ENCODE measurements around the gene MRPL3.

Gene MRPL3

DNA sequence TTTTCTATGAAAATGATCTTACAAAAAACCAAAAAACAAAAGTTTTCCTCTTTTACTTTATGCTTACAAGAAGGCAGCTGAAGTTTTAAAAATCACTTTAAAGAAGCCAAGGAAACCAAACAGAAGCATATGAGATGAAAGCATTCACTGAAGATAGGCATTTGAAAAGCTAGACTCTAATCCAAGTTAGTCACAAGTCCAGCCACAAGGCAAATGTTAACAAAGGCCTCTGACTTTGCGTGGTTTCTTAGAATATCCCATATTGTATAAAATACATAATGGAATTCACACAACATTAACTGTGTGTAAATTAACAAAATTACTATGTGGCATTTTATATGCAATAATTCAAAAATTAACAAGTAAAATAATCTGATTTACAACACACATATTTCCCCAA lies 17.7 kb downstream of the MRPL3 start:
- DNase-seq, result no peak
- Histone ChIP-seq H3K4me3 (ENCODE audit: control insufficient read depth in 1 of 7, extremely low read depth in 1 of 7, insufficient read depth in 4 of 7, low read depth in 2 of 7, low read length in 6 of 7) (no peak overlapping the region), H3K27me3 (replicated peaks in 2 of 5; ENCODE audit: control insufficient read depth in 4 of 5, insufficient read depth in 5 of 5, low read length in 4 of 5) (no peaks in the 10 kb centered on the region), H3K4me1 (ENCODE audit: control extremely low read depth in 1 of 4, control insufficient read depth in 4 of 4, insufficient read depth in 4 of 4, low read length in 3 of 4) (no peaks in the 10 kb centered on the region), H3K9me3 (ENCODE audit: control extremely low read depth in 1 of 5, control insufficient read depth in 4 of 5, insufficient read depth in 2 of 5, low read depth in 1 of 5, low read length in 4 of 5) (no peaks in the 10 kb centered on the region), H3K36me3 (ENCODE audit: control insufficient read depth in 4 of 4, insufficient read depth in 4 of 4, low read length in 3 of 4) (peaks cover 4 to 53% (median 31%) of the 10 kb centered on the region in 4 experiments), H3K27ac (ENCODE audit: insufficient read depth in 1 of 2, low read depth in 1 of 2, low read length in 2 of 2, poor library complexity in 1 of 2, severe bottlenecking in 2 of 2) (no peak overlapping the region)
- WGBS (ENCODE audit: insufficient coverage), result no CpG with 5 or more reads among the region's 1 CpG
- POLR2A ChIA-PET, result no interaction called here
- CTCF ChIA-PET, result interaction anchor here (0.6 kb wide), 1 partner anchor 55 kb away, joined by 3 read pairs; no protein-coding TSS in a partner anchor

DNA sequence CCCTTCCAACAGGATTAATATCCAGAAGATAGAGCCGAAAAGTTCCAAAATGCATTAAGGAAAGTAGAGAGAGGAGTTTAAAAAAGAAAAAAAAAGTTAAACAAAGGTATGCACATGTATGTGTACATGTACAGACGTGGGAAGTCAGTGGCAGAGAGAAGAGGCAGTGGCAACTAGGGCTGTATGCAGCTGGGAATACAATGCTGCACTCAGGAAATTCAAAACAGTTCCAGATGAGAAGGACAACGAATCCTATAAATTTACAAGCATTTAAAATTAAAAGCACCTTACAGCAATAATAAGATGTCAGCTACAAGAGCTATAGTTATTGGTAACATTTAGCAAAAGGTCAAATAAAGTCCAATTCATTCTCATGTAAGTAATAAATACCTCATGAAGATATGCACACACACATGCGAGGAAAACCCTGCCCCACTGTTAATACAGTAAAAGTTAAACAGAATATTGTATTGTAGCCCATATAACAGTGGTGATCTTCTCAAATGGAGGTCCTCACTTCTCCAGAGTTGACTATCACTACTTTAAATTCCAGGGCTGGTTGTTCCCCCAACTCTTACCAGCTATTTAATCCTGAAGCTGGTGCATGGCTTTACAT lies 18.2 kb downstream of the MRPL3 start:
- Histone ChIP-seq H3K27ac (ENCODE audit: insufficient read depth in 1 of 2, low read depth in 1 of 2, low read length in 2 of 2, poor library complexity in 1 of 2, severe bottlenecking in 2 of 2) (no peak overlapping the region), H3K27me3 (replicated peaks in 2 of 5; ENCODE audit: control insufficient read depth in 4 of 5, insufficient read depth in 5 of 5, low read length in 4 of 5) (no peaks in the 10 kb centered on the region), H3K9me3 (ENCODE audit: control extremely low read depth in 1 of 5, control insufficient read depth in 4 of 5, insufficient read depth in 2 of 5, low read depth in 1 of 5, low read length in 4 of 5) (no peaks in the 10 kb centered on the region), H3K4me1 (ENCODE audit: control extremely low read depth in 1 of 4, control insufficient read depth in 4 of 4, insufficient read depth in 4 of 4, low read length in 3 of 4) (no peaks in the 10 kb centered on the region), H3K4me3 (ENCODE audit: control insufficient read depth in 1 of 7, extremely low read depth in 1 of 7, insufficient read depth in 4 of 7, low read depth in 2 of 7, low read length in 6 of 7) (no peak overlapping the region), H3K36me3 (ENCODE audit: control insufficient read depth in 4 of 4, insufficient read depth in 4 of 4, low read length in 3 of 4) (peaks cover 2 to 51% (median 31%) of the 10 kb centered on the region in 4 experiments)
- ChIA-PET POLR2A (no interaction called here), CTCF (interaction anchor here (0.6 kb wide), 1 partner anchor 54 kb away, joined by 3 read pairs; no protein-coding TSS in a partner anchor)
- WGBS (ENCODE audit: insufficient coverage), result 100% methylated on average over 2 of the region's 4 CpGs
- DNase-seq, result no peak

DNA sequence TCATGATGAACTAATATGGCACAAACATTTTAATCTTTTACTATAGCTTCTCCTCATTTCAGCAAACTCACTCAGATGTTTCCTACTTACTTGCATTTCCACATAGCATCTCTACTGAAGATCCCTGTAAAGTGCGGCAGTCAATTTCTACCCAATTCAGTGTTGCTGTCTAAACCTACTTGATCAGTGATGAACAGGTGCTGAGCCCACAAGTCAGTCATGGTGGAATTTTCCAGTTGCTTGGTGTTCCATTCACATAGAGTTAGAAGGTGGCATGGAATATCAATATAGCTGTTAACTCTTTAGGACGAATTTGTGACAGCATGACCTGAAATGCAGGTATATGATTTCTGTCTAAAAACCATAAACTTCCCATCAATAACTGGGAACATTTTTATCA lies 22.7 kb downstream of the MRPL3 start:
- Histone ChIP-seq H3K27ac (ENCODE audit: insufficient read depth in 1 of 2, low read depth in 1 of 2, low read length in 2 of 2, poor library complexity in 1 of 2, severe bottlenecking in 2 of 2) (no peak overlapping the region), H3K4me3 (ENCODE audit: control insufficient read depth in 1 of 7, extremely low read depth in 1 of 7, insufficient read depth in 4 of 7, low read depth in 2 of 7, low read length in 6 of 7) (no peak overlapping the region), H3K4me1 (ENCODE audit: control extremely low read depth in 1 of 4, control insufficient read depth in 4 of 4, insufficient read depth in 4 of 4, low read length in 3 of 4) (no peaks in the 10 kb centered on the region), H3K36me3 (ENCODE audit: control insufficient read depth in 4 of 4, insufficient read depth in 4 of 4, low read length in 3 of 4) (peaks cover 12 to 53% (median 22%) of the 10 kb centered on the region in 4 experiments), H3K9me3 (ENCODE audit: control extremely low read depth in 1 of 5, control insufficient read depth in 4 of 5, insufficient read depth in 2 of 5, low read depth in 1 of 5, low read length in 4 of 5) (no peaks in the 10 kb centered on the region), H3K27me3 (replicated peaks in 2 of 5; ENCODE audit: control insufficient read depth in 4 of 5, insufficient read depth in 5 of 5, low read length in 4 of 5) (no peaks in the 10 kb centered on the region)
- no peak for DNase-seq
- POLR2A ChIA-PET, result no interaction called here
- WGBS (ENCODE audit: insufficient coverage), result 100% methylated on average over 1 of the region's 2 CpGs
- CTCF ChIA-PET, result interaction anchor here (1.3 kb wide), 1 partner anchor 11 kb away, joined by 3 read pairs; no protein-coding TSS in a partner anchor

DNA sequence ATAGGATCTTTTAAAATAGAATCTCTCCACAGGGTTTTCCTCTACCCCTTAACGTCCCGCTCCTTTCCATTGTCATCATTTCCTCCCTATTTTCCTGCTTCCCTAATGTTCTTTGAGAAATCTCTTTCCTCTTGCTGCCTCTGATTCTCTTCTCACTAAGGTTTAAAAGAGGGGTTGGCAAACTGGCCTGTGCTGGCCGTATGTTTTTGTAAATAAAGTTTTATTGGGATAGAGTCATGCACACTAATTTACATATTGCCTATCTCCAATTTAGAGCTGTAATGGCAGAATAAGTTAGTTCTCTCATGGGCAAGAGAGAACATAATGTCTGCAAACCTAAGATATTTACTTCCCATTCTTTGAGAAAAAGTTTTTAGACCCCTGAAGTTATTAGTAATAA lies 25.0 kb downstream of the MRPL3 start:
- Histone ChIP-seq H3K27me3 (replicated peaks in 2 of 5; ENCODE audit: control insufficient read depth in 4 of 5, insufficient read depth in 5 of 5, low read length in 4 of 5) (no peaks in the 10 kb centered on the region), H3K4me1 (ENCODE audit: control extremely low read depth in 1 of 4, control insufficient read depth in 4 of 4, insufficient read depth in 4 of 4, low read length in 3 of 4) (no peaks in the 10 kb centered on the region), H3K27ac (ENCODE audit: insufficient read depth in 1 of 2, low read depth in 1 of 2, low read length in 2 of 2, poor library complexity in 1 of 2, severe bottlenecking in 2 of 2) (no peak overlapping the region), H3K4me3 (ENCODE audit: control insufficient read depth in 1 of 7, extremely low read depth in 1 of 7, insufficient read depth in 4 of 7, low read depth in 2 of 7, low read length in 6 of 7) (no peak overlapping the region), H3K36me3 (ENCODE audit: control insufficient read depth in 4 of 4, insufficient read depth in 4 of 4, low read length in 3 of 4) (peaks cover 12 to 42% (median 22%) of the 10 kb centered on the region in 4 experiments), H3K9me3 (ENCODE audit: control extremely low read depth in 1 of 5, control insufficient read depth in 4 of 5, insufficient read depth in 2 of 5, low read depth in 1 of 5, low read length in 4 of 5) (no peaks in the 10 kb centered on the region)
- ChIA-PET POLR2A (no interaction called here), CTCF (no interaction called here)
- WGBS (ENCODE audit: insufficient coverage), result 100% methylated on average over 2 of the region's 3 CpGs
- no peak for DNase-seq

DNA sequence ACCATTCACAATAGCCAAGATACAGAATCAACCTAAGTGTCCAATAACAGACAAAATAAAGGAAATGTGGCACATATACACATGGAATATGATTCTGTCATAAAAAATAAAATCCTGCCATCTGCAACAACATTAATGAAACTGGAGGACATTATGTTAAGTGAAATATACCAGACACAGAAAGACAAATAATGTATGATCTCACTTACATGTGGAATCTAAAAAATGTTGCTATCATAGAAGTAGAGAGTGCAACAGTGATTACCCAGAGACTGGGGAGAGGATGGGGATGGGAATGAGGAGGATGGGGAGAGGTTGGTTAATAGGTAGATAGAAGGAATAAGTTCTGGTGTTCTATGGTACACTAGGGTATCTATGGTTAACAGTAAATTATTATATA lies 28.7 kb downstream of the MRPL3 start:
- H3K27me3 ChIP-seq (replicated peaks in 2 of 5; ENCODE audit: control insufficient read depth in 4 of 5, insufficient read depth in 5 of 5, low read length in 4 of 5), result no peaks in the 10 kb centered on the region

DNA sequence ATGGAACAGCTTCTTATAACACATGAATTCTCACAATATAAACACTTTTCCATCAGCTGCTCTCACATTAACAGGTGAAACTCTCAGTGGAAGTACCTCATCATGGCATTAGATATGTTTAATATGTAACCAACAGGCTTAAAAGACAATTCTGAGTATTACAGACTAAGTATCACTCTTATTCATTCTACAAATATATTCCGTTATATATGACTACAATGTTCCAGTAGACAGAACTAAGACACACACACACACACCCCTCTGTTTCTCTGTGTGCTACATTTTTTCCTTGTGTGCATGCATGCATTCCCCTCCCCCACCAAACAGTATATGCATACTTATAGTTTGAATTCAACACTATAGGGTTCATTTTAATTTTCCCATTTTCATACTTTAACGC lies 32.4 kb downstream of the MRPL3 start:
- Histone ChIP-seq H3K4me3 (ENCODE audit: control insufficient read depth in 1 of 7, extremely low read depth in 1 of 7, insufficient read depth in 4 of 7, low read depth in 2 of 7, low read length in 6 of 7) (no peak overlapping the region), H3K9me3 (ENCODE audit: control extremely low read depth in 1 of 5, control insufficient read depth in 4 of 5, insufficient read depth in 2 of 5, low read depth in 1 of 5, low read length in 4 of 5) (no peaks in the 10 kb centered on the region), H3K27ac (ENCODE audit: insufficient read depth in 1 of 2, low read depth in 1 of 2, low read length in 2 of 2, poor library complexity in 1 of 2, severe bottlenecking in 2 of 2) (no peak overlapping the region), H3K4me1 (ENCODE audit: control extremely low read depth in 1 of 4, control insufficient read depth in 4 of 4, insufficient read depth in 4 of 4, low read length in 3 of 4) (no peaks in the 10 kb centered on the region), H3K27me3 (replicated peaks in 2 of 5; ENCODE audit: control insufficient read depth in 4 of 5, insufficient read depth in 5 of 5, low read length in 4 of 5) (no peaks in the 10 kb centered on the region), H3K36me3 (ENCODE audit: control insufficient read depth in 4 of 4, insufficient read depth in 4 of 4, low read length in 3 of 4) (peaks cover 7 to 58% (median 35%) of the 10 kb centered on the region in 4 experiments)
- WGBS (ENCODE audit: insufficient coverage), result 100% methylated on average over 2 of the region's 2 CpGs
- no peak for DNase-seq
- CTCF ChIA-PET, result no interaction called here
- POLR2A ChIA-PET, result interaction anchor here (0.7 kb wide), 1 partner anchor 1752 kb away, joined by 3 read pairs; no protein-coding TSS in a partner anchor

More for the DNA sequence above, 28.7 kb downstream of the MRPL3 start:
- Histone ChIP-seq H3K4me1 (ENCODE audit: control extremely low read depth in 1 of 4, control insufficient read depth in 4 of 4, insufficient read depth in 4 of 4, low read length in 3 of 4) (no peaks in the 10 kb centered on the region), H3K4me3 (ENCODE audit: control insufficient read depth in 1 of 7, extremely low read depth in 1 of 7, insufficient read depth in 4 of 7, low read depth in 2 of 7, low read length in 6 of 7) (no peak overlapping the region), H3K9me3 (ENCODE audit: control extremely low read depth in 1 of 5, control insufficient read depth in 4 of 5, insufficient read depth in 2 of 5, low read depth in 1 of 5, low read length in 4 of 5) (no peaks in the 10 kb centered on the region), H3K27ac (ENCODE audit: insufficient read depth in 1 of 2, low read depth in 1 of 2, low read length in 2 of 2, poor library complexity in 1 of 2, severe bottlenecking in 2 of 2) (no peak overlapping the region), H3K36me3 (ENCODE audit: control insufficient read depth in 4 of 4, insufficient read depth in 4 of 4, low read length in 3 of 4) (peaks cover 16 to 43% (median 27%) of the 10 kb centered on the region in 4 experiments)
- CTCF ChIA-PET, result no interaction called here
- POLR2A ChIA-PET, result no interaction called here
- DNase-seq, result no peak

DNA sequence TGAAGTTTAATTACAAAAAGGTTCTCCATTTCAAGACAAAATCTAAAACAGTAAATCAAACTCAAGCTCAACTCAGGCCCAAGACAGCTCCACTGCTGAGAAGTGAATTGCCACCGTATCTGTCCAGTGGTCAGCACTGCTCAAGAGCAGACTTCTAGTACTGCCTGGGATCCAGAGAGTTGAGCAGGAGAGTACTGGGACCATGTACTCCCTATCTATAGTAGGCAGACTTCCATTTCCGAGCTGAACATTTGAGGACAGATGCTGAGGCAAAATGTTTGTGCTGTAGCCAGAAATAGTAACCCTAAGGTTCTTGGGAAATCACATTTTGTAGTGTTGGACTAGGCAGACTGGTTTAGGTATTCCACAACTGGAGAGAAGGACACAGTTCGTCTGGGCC lies 44.1 kb downstream of the MRPL3 start:
- CTCF ChIA-PET, result no interaction called here

More for the DNA sequence above, 44.1 kb downstream of the MRPL3 start:
- H3K4me3 ChIP-seq (ENCODE audit: control insufficient read depth in 1 of 7, extremely low read depth in 1 of 7, insufficient read depth in 4 of 7, low read depth in 2 of 7, low read length in 6 of 7), result no peak overlapping the region
- POLR2A ChIA-PET, result no interaction called here
- H3K27me3 ChIP-seq (replicated peaks in 2 of 5; ENCODE audit: control insufficient read depth in 4 of 5, insufficient read depth in 5 of 5, low read length in 4 of 5), result no peaks in the 10 kb centered on the region
- H3K9me3 ChIP-seq (ENCODE audit: control extremely low read depth in 1 of 5, control insufficient read depth in 4 of 5, insufficient read depth in 2 of 5, low read depth in 1 of 5, low read length in 4 of 5), result no peaks in the 10 kb centered on the region
- WGBS (ENCODE audit: insufficient coverage), result 88% methylated on average over 3 of the region's 3 CpGs
- peaks cover 4 to 30% (median 16%) of the 10 kb centered on the region in 4 experiments for H3K36me3 ChIP-seq (ENCODE audit: control insufficient read depth in 4 of 4, insufficient read depth in 4 of 4, low read length in 3 of 4)
- H3K4me1 ChIP-seq (ENCODE audit: control extremely low read depth in 1 of 4, control insufficient read depth in 4 of 4, insufficient read depth in 4 of 4, low read length in 3 of 4), result no peaks in the 10 kb centered on the region
- no peak for DNase-seq
- no peak overlapping the region for H3K27ac ChIP-seq (ENCODE audit: insufficient read depth in 1 of 2, low read depth in 1 of 2, low read length in 2 of 2, poor library complexity in 1 of 2, severe bottlenecking in 2 of 2)

Measured in common myeloid progenitor, CD34-positive (primary cell).